ENCODE results near the gene ICE2. TPM values are rescaled to one million over a fixed set of nuclear protein-coding genes. Genes with fewer than 3 reads are reported as not detected.

ICE2 gene
- total and polyA plus RNA-seq, 2 experiments from 2014 or later = 64.2 to 64.3 TPM

DNA sequence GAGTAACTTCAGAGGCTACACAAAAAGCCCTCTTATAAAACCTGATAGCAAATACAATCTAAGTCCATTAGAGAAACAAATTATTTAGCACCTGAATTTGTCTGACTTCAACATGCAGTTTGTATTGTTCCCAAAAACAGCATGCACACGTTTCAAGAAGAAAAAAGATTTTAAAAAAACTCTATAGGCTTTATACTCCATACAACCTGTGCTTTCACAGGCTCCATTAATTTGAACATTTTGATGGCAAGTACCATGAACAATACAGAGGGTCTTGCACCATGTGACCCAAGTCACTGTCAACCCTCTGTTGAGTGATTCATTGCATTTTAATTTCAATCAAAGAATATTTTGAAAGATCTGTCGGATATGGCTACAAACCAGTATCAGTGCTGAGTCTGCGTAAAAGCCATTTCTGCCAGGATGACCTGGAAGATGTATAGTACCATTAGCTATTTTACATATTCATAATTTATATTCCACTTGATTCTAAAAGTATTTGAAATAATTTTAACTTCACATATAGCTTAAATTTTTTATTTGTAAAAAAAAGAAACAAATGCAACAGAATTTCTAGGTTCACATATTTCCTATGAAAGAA is 94.3 kb downstream of the ICE2 start:
- H2AFZ ChIP-seq = no peak overlapping the region
- H3K9me2 ChIP-seq (ENCODE audit: insufficient read depth) = no peaks in the 10 kb centered on the region
- H3K27me3 ChIP-seq (ENCODE audit: insufficient read depth) = no peaks in the 10 kb centered on the region
- ATAC-seq (no peak), DNase-seq (ENCODE audit: low spot score) (no peak)
- TF ChIP-seq REST (IDR thresholded peaks at IDR 0.05; ENCODE audit: unreplicated experiment) (no peak), ZNF114 (CRISPR knock-in tag; IDR thresholded peaks at IDR 0.05) (no peak)
- no peak overlapping the region for H3K27ac Mint-ChIP-seq
- no peak overlapping the region for H3K4me2 ChIP-seq
- H4K20me1 ChIP-seq (replicated peaks; ENCODE audit: insufficient read depth) = peaks cover 27% of the 10 kb centered on the region
- no peak overlapping the region for H3K27ac ChIP-seq (ENCODE audit: low read depth)
- H3K27me3 Mint-ChIP-seq (ENCODE audit: insufficient read depth, low read depth, poor library complexity) = peaks cover 3% of the 10 kb centered on the region
- H3K4me1 ChIP-seq (ENCODE audit: insufficient read depth) = peaks cover under 1% of the 10 kb centered on the region; the same call in 1 of the 2 replicates
- H3F3A ChIP-seq (replicated peaks; ENCODE audit: low read depth) = no peaks in the 10 kb centered on the region
- H3K36me3 Mint-ChIP-seq (ENCODE audit: low read depth) = no peaks in the 10 kb centered on the region
- H3K36me3 ChIP-seq (ENCODE audit: insufficient read depth) = peaks cover 8% of the 10 kb centered on the region; the same call in 1 of the 2 replicates
- H3K4me3 ChIP-seq = no peak overlapping the region
- no peaks in the 10 kb centered on the region; the same call in 2 of the 3 replicates for H3K9me3 Mint-ChIP-seq
- peaks cover 42% of the 10 kb centered on the region for H3K79me2 ChIP-seq (replicated peaks; ENCODE audit: insufficient read depth)
- H3K4me1 Mint-ChIP-seq = peaks cover 5% of the 10 kb centered on the region; the same call in 2 of the 3 replicates
- H3K4me3 Mint-ChIP-seq = no peak overlapping the region

DNA sequence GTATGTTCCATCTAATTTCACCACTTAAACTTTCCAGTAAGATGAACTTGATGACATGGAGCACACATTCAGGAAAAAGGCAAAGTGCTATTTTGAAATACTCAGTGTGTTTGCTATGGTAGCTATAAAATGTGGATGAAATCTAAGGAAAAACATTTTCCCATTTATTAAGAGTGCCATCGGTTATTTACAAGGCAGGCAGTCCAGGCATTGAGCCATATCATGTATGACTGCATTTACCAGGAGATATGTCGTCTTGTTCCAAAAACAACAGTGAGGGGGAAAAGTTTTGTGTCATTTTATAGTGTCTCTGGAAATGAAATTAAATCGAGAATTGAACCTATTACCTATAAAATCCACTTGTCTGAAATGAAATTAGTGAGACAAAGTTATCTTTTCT is 94.9 kb downstream of the ICE2 start:
- no peaks in the 10 kb centered on the region; the same call in 2 of the 3 replicates for H3K4me1 Mint-ChIP-seq
- Histone ChIP-seq H2AFZ (no peak overlapping the region), H3K4me3 (no peak overlapping the region), H3K36me3 (ENCODE audit: insufficient read depth) (peaks cover 8% of the 10 kb centered on the region; the same call in 1 of the 2 replicates), H3K9me2 (ENCODE audit: insufficient read depth) (no peaks in the 10 kb centered on the region), H3F3A (replicated peaks; ENCODE audit: low read depth) (no peaks in the 10 kb centered on the region), H3K79me2 (replicated peaks; ENCODE audit: insufficient read depth) (peaks cover 36% of the 10 kb centered on the region), H4K20me1 (replicated peaks; ENCODE audit: insufficient read depth) (peaks cover 27% of the 10 kb centered on the region), H3K27ac (ENCODE audit: low read depth) (no peak overlapping the region), H3K4me2 (no peak overlapping the region), H3K27me3 (ENCODE audit: insufficient read depth) (no peaks in the 10 kb centered on the region), H3K4me1 (ENCODE audit: insufficient read depth) (no peaks in the 10 kb centered on the region)
- H3K27me3 Mint-ChIP-seq (ENCODE audit: insufficient read depth, low read depth, poor library complexity) = peaks cover 3% of the 10 kb centered on the region
- H3K4me3 Mint-ChIP-seq = no peak overlapping the region
- DNase-seq (ENCODE audit: low spot score) (no peak), ATAC-seq (no peak)
- H3K27ac Mint-ChIP-seq = no peak overlapping the region
- no peaks in the 10 kb centered on the region; the same call in 2 of the 3 replicates for H3K9me3 Mint-ChIP-seq
- H3K36me3 Mint-ChIP-seq (ENCODE audit: low read depth) = no peaks in the 10 kb centered on the region
- no peak for TF ChIP-seq ZNF114 (CRISPR knock-in tag; IDR thresholded peaks at IDR 0.05)

- H3K27me3 Mint-ChIP-seq (ENCODE audit: insufficient read depth, low read depth, poor library complexity) = peaks cover 3% of the 10 kb centered on the region
- H3K9me2 ChIP-seq (ENCODE audit: insufficient read depth) = no peaks in the 10 kb centered on the region
- no peaks in the 10 kb centered on the region for H3K36me3 Mint-ChIP-seq (ENCODE audit: low read depth)
- H3K4me2 ChIP-seq = no peak overlapping the region
- H3K4me1 ChIP-seq (ENCODE audit: insufficient read depth) = no peaks in the 10 kb centered on the region
- no peak overlapping the region for H3K27ac ChIP-seq (ENCODE audit: low read depth)
- H3K27ac Mint-ChIP-seq = no peak overlapping the region
- ATAC-seq = no peak
- H3K36me3 ChIP-seq (ENCODE audit: insufficient read depth) = peaks cover 8% of the 10 kb centered on the region; the same call in 1 of the 2 replicates
- no peaks in the 10 kb centered on the region for H3K4me1 Mint-ChIP-seq
- no peak overlapping the region for H3K4me3 Mint-ChIP-seq
- no peak overlapping the region for H3K4me3 ChIP-seq
- H3K9me3 Mint-ChIP-seq = no peaks in the 10 kb centered on the region; the same call in 2 of the 3 replicates
- peaks cover 27% of the 10 kb centered on the region for H4K20me1 ChIP-seq (replicated peaks; ENCODE audit: insufficient read depth)
- H3F3A ChIP-seq (replicated peaks; ENCODE audit: low read depth) = no peaks in the 10 kb centered on the region
- peaks cover 26% of the 10 kb centered on the region for H3K79me2 ChIP-seq (replicated peaks; ENCODE audit: insufficient read depth)
- DNase-seq (ENCODE audit: low spot score) = no peak
- H2AFZ ChIP-seq = no peak overlapping the region
- no peaks in the 10 kb centered on the region for H3K27me3 ChIP-seq (ENCODE audit: insufficient read depth)
- TF ChIP-seq EZH2phosphoT487 (IDR thresholded peaks at IDR 0.05; ENCODE audit: unreplicated experiment) = no peak
- no peak for TF ChIP-seq POLR2AphosphoS5 (IDR thresholded peaks at IDR 0.05; ENCODE audit: low read depth)
- TF ChIP-seq ZNF331 (CRISPR knock-in tag; IDR thresholded peaks at IDR 0.05; ENCODE audit: low read depth) = no peak
- TF ChIP-seq EZH2 (IDR thresholded peaks at IDR 0.05; ENCODE audit: low read depth, unreplicated experiment) = no peak
- no peak for TF ChIP-seq NANOG (IDR thresholded peaks at IDR 0.05; ENCODE audit: borderline replicate concordance)
- no peak for TF ChIP-seq CREB1 (CRISPR knock-in tag; IDR thresholded peaks at IDR 0.05; ENCODE audit: low read depth)
- TF ChIP-seq ETS1 (IDR thresholded peaks at IDR 0.05) = no peak
Observed at GRCh38 chr15:60382773-60383674, 95.9 kb downstream of the ICE2 start.

All from GM23338 (cell line).